ENCODE measurements around the gene TPM1.
"Not testable (repeated sequence)": the region's sequence is repeated elsewhere in the genome, so short reads cannot be mapped to it uniquely, and the experiment has no call there.

TPM1 gene

DNA sequence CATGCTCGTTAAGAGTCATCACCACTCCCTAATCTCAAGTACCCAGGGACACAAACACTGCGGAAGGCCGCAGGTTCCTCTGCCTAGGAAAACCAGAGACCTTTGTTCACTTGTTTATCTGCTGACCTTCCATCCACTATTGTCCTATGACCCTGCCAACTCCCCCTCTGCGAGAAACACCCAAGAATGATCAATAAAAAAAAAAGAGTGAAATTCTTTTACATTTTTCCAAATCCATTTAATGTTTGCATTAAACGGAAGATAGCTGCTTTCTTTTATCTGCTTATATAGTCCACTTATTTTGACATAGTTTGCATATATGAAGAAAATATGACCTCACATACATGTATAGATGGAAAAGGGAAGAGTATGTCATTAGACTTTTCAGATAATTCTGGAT is 57.0 kb downstream of the TPM1 start:
- DNase-seq = not testable (repeated sequence)

DNA sequence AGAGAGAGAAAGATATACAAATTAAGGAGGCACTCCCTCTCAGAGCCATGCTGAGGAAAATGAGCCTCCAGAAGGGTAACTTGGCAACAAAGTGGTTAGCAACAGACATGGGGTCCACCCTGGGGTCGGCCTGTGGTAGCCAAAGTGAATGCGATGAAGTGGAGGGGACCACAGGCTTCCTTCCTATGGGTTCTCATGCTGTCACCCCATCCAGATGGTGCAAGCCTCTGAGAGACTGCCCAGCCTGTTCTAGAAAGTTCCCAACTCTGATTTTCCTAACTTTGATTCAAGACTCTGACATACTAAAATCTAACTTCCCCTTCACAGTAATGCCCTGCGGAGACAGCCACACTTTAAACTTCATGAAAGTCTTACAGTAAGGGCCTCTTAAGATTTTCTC is 60.9 kb downstream of the TPM1 start:
- DNase-seq = no peak

DNA sequence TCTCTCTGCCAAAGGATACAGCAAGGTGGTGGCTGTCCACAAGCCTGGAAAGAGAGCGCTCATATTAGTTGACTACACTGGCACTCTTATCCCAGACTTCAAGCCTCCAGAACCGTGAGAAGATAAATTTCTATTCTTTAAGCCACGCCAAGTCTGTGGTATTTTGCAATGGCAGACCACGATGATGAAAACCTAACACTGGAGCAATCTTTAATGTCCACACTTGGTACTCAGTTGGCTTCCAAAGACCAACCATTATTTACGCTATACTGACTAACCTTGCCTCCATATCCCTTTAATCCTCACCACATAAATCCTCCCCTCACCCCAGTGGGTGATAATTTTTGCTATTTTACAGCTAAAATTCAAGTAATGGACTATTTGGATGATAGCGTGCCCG is 62.2 kb downstream of the TPM1 start:
- no peak for DNase-seq

DNA sequence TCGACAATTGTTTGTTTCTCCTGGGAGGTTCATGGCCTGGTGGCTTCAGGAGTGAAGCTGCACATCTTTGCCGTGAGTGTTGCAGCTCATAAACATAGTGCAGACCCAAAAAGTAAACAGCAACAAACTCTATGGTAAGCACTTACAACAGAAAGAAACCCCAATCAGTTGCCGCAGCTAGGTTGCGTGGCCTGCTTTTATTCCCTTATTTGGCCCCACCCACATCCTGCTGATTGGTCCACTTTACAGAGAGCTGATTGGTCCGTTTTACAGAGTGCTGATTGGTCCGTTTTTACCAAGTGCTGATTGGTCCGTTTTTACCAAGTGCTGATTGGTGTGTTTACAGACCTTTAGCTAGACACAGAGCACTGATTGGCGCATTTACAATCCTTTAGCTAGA is 62.8 kb downstream of the TPM1 start:
- DNase-seq = not testable (repeated sequence)

DNA sequence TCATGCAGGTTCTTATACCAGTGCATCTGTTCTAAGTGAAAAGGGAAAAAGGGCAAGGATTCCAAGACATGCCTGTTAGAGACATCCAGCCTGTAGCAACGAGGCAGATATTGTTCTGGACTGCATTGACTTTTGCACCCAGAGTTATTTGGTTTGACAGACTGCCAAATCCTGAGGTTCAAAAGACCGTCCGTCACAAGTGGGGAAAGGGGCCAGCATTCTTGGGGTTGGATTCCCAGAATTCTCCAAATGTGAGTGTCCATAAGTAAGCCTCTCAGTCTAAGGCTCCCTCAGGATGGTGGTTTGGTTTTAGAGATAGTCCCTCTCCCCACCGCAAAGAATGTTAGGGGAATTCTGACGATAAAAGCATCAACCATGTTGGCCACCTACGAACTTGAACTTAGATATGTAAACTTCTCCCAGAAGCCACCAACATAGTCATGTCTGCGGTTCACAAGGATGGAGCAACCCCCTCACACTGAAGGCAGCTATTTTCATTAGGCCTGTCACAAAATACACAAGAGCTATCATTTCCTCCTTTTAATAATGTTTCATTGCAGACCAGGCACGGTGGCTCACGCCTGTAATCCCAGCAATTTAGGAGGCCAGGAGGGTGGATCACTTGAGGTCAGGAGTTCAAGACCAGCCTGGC is 65.5 kb downstream of the TPM1 start:
- DNase-seq = no peak

DNA sequence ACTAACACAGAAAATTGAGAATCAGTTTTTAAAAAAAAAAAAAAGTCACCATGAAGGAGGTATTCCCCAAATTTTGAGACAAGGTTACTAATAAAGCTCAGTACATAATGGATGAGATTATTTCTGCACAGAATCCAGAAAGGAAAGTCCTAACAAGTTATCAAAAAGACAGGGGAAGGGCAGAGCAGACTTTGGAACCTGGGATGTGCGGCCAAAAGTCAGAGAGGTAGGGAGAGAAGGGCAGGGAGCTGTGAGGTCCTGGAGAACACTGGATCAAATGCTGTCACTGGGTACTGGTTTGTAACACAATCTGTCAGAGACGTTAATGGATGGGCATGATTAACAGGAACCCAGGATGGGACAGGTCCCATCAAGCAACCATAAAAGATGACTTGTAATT is 67.0 kb downstream of the TPM1 start:
- no peak for DNase-seq

DNA sequence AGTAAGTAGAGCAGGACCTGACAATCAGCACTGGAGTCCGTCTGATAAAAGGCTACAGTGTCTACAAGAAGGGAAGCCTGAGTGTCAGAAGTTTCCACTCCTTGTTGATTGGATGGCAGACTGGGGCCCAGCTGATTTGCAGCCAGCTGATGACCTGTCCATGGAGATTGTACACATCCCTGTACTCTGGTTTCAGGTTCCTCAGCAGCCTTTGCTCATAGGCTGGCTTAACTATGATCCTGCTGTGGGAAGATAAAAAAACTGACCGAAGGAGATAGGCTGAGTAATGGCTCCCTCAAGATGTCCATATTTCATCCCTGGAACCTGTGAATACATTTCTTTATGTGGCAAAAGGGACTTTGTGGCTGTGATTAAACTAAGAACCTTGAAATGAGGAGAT is 67.4 kb downstream of the TPM1 start:
- DNase-seq = no peak

DNA sequence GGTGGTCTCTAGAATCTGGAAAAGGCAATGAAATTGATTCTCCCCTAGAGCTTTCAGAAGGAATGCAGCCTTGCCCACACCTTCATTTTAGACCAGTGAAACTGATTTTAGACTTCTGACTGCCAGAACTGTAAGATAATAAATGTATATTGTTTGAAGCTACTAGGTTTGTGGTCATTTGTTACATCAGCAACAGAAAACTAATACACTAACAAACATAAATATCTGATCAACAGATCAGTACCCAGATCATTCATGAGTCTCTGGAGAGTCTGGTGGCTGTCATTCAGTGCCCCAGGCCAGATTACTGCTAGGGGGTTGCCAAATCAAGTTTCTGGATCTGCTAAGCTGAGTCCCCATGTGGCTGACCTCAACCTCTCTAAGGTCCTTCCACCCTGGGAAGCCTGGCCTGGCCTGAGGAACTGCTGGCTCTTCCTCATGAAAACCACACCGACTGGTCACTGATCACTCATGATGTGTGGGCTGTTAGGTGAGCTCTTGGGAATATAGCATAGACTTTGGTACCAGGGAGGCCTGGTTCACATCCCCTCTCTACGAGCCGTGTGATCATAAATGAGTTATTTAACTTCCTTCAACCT is 68.0 kb downstream of the TPM1 start:
- DNase-seq = no peak

DNA sequence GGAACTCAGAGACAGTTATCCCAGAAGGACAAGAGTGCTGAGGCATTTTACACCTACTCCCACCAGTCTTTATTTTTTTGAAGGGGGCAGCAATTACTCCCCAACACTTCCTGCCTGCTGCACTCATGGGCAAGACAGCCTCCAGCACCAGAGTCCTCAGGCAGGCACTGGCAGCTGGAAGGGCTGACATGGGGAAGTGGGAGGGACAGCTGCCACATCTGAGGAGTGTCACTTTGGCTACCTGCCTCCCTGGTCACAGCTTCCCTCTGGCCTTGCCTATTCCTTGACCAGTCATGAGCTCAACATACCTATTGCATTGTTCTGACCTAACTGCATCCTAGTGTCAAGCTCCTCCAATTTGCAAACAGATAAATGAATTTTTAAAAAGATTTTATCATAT is 68.9 kb downstream of the TPM1 start:
- DNase-seq = no peak

DNA sequence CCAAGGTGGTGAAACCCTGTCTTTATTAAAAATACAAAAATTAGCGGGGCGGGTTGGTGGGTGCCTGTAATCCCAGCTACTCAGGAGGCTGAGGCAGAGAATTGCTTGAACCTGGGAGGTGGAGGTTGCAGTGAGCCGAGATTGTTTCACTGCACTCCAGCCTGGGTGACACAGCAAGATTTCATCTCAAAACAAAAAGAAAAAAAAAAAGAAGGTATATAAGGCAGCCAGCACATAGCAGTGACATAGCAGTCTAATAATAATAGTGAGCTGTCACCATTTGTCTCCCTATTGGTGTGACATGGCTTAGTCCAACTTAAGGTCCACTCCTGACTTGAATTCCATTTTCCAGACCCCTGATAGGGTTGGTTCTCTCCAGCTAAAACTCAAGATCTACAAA is 70.3 kb downstream of the TPM1 start:
- no peak for DNase-seq

DNA sequence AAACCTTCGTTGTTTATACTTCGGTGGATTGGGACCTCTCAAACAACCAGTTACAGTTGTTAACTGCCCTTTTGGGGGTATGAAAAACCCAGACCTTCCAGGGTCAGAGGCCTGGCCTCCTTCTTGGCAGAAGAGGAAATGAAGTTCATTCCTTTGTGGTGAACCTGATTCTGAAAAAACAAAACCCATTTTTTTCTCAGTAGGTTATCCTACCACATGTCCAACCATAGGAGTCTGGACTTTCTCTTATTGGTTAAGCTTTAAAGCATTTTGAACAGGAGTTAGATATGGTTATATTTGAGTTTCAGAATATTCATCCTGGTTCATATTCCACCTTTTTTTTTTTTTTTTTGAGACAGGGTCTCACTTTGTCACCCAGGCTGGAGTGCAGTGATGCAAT is 71.9 kb downstream of the TPM1 start:
- DNase-seq = no peak
